Left ventricle myocardium inferior (tissue), 1 donor: ENCODE data around the gene KPNA6. TPM values are rescaled to one million over a fixed set of nuclear protein-coding genes. Genes with fewer than 3 reads are reported as not detected.

ENCODE experiments used
- DNase-seq: peaks from one replicate; pipeline ENCODE4 v3.0.0-alpha.2; 2020
- H3K27ac ChIP-seq: fragments of 200-600 bp; replicated peaks from 2 replicates; pipeline ENCODE4 v1.8.0; 2021
- H3K27me3 ChIP-seq: fragments of 200-600 bp; 2 replicates; pipeline ENCODE4 v1.8.0; 2021; ENCODE audit warnings: low read depth
- H3K36me3 ChIP-seq: fragments of 200-600 bp; 2 replicates; pipeline ENCODE4 v1.8.0; 2021
- H3K4me1 ChIP-seq: fragments of 200-600 bp; 2 replicates; pipeline ENCODE4 v1.8.0; 2021
- H3K4me3 ChIP-seq: fragments of 200-600 bp; 2 replicates; pipeline ENCODE4 v1.8.0; 2021; ENCODE audit warnings: mild to moderate bottlenecking, moderate library complexity
- H3K9me3 ChIP-seq: fragments of 200-600 bp; replicated peaks from 2 replicates; pipeline ENCODE4 v1.8.0; 2021
- intact Hi-C: fragments of 100-400 bp; cut with micrococcal nuclease; formaldehyde crosslinking; loops from one replicate; pipeline ENCODE4 v1.11.0; 2022
- total RNA-seq: library from RNA; stranded (reverse); fragmentation: NEBNext Ultra II Directional; extraction: Animal tissue kit (Norgen Biotek cat#: 25700); gene quantifications from one replicate; pipeline ENCODE4 v1.2.1, GENCODE V29; 2021
- TF ChIP-seq, protein P1 (sequence below): fragments of 200-600 bp; IDR thresholded peaks from 2 replicates; pipeline ENCODE4 v1.8.0; 2021; ENCODE audit warnings: antibody characterized with exemption, mild to moderate bottlenecking, borderline replicate concordance
- donor health status: DM: no; HTN: yes; CAD: no; lungs with severe emphysema.

KPNA6 gene
- total RNA-seq, 1 donor from 2014 or later = 75.9 TPM

DNA sequence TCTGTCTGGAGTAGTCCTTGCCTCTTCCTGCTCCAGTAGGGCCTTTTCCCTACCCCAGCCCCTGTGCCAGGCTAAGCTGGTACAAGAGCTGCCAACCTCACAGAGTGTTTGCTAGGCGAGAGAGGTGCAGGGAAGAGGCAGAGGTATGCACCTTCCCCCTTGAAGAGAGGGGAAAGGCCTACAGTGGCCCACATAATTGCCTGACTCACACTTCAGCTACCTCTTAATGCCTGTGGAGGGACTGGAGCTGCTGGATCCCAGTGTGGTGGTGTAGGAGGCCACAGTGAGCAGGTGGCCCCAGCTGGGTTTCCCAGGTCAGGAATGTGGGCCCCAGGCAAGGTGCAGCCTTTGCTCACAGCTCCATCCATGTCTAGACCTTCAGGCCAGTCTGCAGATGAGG, 89.2 kb downstream of the KPNA6 start:
- Histone ChIP-seq H3K27ac (peak overlapping the region; percentile 91), H3K27me3 (no peaks in the 10 kb centered on the region), H3K4me1 (peaks cover 61% of the 10 kb centered on the region), H3K36me3 (peaks cover 57% of the 10 kb centered on the region), H3K9me3 (no peaks in the 10 kb centered on the region), H3K4me3 (no peak overlapping the region)
- no peak for DNase-seq
- TF ChIP-seq, protein P1, sequence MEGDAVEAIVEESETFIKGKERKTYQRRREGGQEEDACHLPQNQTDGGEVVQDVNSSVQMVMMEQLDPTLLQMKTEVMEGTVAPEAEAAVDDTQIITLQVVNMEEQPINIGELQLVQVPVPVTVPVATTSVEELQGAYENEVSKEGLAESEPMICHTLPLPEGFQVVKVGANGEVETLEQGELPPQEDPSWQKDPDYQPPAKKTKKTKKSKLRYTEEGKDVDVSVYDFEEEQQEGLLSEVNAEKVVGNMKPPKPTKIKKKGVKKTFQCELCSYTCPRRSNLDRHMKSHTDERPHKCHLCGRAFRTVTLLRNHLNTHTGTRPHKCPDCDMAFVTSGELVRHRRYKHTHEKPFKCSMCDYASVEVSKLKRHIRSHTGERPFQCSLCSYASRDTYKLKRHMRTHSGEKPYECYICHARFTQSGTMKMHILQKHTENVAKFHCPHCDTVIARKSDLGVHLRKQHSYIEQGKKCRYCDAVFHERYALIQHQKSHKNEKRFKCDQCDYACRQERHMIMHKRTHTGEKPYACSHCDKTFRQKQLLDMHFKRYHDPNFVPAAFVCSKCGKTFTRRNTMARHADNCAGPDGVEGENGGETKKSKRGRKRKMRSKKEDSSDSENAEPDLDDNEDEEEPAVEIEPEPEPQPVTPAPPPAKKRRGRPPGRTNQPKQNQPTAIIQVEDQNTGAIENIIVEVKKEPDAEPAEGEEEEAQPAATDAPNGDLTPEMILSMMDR = no peak
- intact Hi-C loops = no loop called here

DNA sequence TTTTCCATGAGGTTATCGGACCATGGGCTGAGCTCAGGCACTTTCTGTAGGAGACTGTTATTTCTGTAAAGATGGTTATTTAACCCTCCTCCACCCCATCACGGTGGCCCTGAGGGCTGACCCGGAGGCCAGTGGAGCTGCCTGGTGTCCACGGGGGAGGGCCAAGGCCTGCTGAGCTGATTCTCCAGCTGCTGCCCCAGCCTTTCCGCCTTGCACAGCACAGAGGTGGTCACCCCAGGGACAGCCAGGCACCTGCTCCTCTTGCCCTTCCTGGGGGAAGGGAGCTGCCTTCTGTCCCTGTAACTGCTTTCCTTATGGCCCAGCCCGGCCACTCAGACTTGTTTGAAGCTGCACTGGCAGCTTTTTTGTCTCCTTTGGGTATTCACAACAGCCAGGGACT, 90.0 kb downstream of the KPNA6 start:
- TF ChIP-seq, protein P1 = no peak
- H3K27ac ChIP-seq = peak overlapping the region; percentile 91
- no peak overlapping the region for H3K4me3 ChIP-seq
- H3K9me3 ChIP-seq = no peaks in the 10 kb centered on the region
- H3K27me3 ChIP-seq = no peaks in the 10 kb centered on the region
- H3K36me3 ChIP-seq = peaks cover 49% of the 10 kb centered on the region
- no peak for DNase-seq
- intact Hi-C loops = no loop called here
- peaks cover 65% of the 10 kb centered on the region for H3K4me1 ChIP-seq

DNA sequence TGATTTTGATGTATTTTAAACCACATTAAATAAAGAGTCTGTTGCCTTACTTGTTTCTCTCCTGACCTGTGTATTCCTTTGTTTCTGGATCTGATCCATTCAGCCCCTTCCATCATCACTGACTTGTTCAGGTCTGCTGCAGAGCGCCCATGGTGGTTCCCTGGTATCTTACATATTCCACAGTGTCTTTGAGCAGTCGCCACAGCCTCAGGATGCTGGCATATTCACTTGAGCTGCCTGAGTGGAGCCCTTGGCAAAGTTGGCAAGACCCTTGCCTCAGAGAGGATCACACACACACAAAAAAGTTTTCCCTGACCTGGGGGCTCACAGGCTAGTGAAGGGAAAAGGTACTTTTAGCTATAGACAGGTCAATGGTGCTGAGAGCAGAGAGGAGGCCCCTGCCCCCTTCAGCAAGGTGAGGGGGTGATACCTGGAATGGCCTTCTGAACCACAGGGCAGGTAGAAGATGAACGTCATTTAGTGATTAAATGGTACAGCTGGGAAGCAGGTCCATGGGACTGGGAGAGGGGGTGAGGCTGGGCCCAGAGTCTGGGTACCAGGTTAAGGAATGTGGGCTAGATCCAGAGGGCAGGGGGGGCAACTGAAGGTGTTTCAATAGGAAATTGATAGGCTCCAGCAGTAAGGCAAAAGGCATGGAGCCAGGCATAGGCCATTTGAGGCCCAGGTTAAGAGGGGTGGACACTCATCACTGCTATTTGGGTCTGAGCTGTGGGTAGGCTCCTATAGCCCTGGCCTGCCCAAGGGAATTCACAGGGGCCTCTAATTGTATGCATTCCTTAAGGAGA, 90.6 kb downstream of the KPNA6 start:
- no peak overlapping the region for H3K4me3 ChIP-seq
- H3K27me3 ChIP-seq = no peaks in the 10 kb centered on the region
- TF ChIP-seq, protein P1 = no peak
- peaks cover 65% of the 10 kb centered on the region for H3K4me1 ChIP-seq
- peaks cover 43% of the 10 kb centered on the region for H3K36me3 ChIP-seq
- no peak for DNase-seq
- H3K27ac ChIP-seq = peak overlapping the region; percentile 91
- intact Hi-C loops = no loop called here
- no peaks in the 10 kb centered on the region for H3K9me3 ChIP-seq

DNA sequence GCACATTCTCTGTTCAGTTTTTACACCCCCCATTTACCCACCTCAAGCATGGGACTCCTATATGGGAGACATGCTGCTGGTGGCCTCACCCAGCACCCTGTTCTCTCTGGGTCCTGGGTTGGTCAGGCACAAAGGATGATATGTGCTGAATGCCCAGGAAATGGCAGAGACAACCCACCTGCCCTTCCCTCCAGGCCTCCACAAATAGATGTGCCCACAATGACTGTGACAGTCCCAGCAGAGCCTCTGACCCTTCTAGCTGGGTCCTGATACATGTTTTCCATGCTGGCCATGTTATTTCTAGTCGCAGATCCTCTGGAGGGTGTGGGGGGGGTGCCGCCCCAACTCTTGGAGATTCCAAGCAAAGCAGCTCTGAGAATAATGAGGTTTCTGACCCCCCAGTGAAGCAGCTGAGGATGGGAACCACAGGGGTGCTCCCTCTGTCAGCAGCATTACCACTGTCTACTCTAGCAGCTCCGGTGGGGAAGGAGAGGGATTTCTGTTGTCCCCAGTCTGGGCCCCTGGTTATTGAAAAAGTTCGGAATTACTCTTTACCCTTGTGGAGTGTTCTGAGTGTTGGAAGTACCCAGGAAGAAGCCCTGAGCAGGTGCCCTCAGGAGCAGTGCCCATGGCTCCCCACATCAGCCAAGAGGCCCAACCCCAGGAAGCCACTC, 91.3 kb downstream of the KPNA6 start:
- Histone ChIP-seq H3K36me3 (peaks cover 36% of the 10 kb centered on the region), H3K27ac (peak overlapping the region; percentile 91), H3K4me1 (peaks cover 65% of the 10 kb centered on the region), H3K4me3 (peak overlapping the region; percentile 72), H3K27me3 (no peaks in the 10 kb centered on the region), H3K9me3 (no peaks in the 10 kb centered on the region)
- DNase-seq = no peak
- intact Hi-C loops = no loop called here
- TF ChIP-seq, protein P1 = no peak

DNA sequence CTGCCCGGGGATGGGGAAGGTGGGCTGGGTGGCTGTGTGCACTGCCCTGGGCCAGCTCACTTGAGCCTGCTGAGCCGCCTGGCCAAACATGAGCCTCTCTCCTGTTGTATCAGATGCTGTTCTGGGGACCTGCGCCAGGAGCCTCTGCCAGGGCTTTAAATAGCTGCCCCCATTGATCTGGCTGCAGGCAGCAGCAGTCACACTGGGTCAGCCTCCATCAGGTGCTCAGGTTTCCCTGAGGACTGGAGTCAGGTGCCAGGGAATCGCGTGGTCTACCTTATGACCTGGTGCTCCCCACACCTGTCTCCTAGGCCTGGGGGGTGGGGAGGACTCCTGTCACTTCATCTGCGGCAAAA, 91.8 kb downstream of the KPNA6 start:
- TF ChIP-seq, protein P1 = no peak
- DNase-seq = peak; percentile 81
- intact Hi-C loops = no loop called here
- Histone ChIP-seq H3K4me1 (peaks cover 67% of the 10 kb centered on the region), H3K36me3 (peaks cover 31% of the 10 kb centered on the region), H3K27ac (peak overlapping the region; percentile 91), H3K9me3 (no peaks in the 10 kb centered on the region), H3K27me3 (no peaks in the 10 kb centered on the region), H3K4me3 (peak overlapping the region; percentile 72)
